ENCODE data around the gene SFXN2. TPM values are rescaled to one million over a fixed set of nuclear protein-coding genes. Genes with fewer than 3 reads are reported as not detected.

The SFXN2 gene
- total RNA-seq, 4 donors from 2014 or later, result 1.2 to 4.0 (median 2.9) TPM

DNA sequence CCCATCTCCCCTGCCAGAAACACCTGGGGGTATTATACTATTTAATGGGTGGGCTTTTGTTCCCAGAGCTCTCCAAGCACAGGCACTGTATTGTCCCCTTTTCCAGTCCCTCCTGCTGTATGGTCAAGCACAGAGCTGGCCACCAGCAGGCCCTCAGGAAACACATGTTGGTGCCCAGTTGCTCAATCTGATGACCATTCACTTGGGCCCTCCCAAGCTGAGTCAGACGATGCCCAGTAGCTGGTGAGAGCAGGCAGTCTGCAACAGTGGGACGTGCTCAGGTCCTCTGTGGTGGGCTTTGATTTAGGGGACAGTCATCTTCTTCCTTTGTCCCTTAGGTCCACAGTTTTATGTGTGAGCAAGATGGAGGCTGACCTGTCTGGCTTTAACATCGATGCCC lies 11.8 kb downstream of the SFXN2 start:
- no peak for DNase-seq (ENCODE audit: extremely low spot score)

DNA sequence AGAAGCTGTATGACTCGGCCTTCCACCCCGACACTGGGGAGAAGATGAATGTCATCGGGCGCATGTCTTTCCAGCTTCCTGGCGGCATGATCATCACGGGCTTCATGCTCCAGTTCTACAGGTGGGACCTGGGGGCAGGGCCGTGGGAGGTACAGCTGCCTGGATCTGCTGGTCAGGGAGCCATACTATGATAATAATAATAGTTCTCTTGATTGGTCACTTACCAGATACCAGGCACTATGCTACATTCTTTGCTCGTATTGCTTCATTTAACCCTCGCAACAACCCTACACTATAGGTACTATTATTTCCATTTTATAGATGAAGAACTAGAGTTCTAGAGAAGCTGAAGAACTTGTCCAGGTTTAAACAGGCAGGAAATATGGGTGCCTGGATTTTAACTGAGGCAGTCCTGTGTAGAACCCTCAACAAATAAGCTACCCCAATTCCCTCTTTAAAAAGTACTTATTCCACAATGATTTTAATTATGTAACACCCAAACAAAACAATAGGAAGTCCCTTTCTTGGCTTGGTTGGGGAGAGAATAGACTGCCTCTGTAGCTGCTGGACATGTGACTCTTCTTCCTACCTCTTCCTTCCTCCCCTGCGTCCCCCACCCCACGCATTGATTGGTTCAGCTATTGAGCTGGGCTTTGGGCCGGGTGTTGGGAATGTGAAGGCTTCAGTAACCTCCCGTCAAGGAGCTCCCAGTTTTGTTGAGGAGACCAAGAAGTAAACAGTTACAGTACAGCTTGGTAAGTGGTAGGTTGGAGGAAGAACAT lies 12.8 kb downstream of the SFXN2 start:
- H3K36me3 ChIP-seq, result peaks cover 0 to 42% (median 11%) of the 10 kb centered on the region in 4 donors
- peaks cover 9 to 13% (median 12%) of the 10 kb centered on the region in 4 donors for H3K4me1 ChIP-seq
- no peaks in the 10 kb centered on the region for H3K9me3 ChIP-seq
- WGBS, result 76% methylated on average over 13 of the region's 13 CpGs
- H3K27ac ChIP-seq (replicated peaks in 1 of 4), result peak overlapping the region in 1 of 4 donors; percentile 9
- H3K27me3 ChIP-seq, result no peaks in the 10 kb centered on the region
- no peak for TF ChIP-seq EP300 (IDR thresholded peaks at IDR 0.05)
- no peak for TF ChIP-seq POLR2A (IDR thresholded peaks at IDR 0.05; ENCODE audit: low read depth)
- no peak for TF ChIP-seq POLR2AphosphoS5 (IDR thresholded peaks at IDR 0.05)
- TF ChIP-seq, protein P1, sequence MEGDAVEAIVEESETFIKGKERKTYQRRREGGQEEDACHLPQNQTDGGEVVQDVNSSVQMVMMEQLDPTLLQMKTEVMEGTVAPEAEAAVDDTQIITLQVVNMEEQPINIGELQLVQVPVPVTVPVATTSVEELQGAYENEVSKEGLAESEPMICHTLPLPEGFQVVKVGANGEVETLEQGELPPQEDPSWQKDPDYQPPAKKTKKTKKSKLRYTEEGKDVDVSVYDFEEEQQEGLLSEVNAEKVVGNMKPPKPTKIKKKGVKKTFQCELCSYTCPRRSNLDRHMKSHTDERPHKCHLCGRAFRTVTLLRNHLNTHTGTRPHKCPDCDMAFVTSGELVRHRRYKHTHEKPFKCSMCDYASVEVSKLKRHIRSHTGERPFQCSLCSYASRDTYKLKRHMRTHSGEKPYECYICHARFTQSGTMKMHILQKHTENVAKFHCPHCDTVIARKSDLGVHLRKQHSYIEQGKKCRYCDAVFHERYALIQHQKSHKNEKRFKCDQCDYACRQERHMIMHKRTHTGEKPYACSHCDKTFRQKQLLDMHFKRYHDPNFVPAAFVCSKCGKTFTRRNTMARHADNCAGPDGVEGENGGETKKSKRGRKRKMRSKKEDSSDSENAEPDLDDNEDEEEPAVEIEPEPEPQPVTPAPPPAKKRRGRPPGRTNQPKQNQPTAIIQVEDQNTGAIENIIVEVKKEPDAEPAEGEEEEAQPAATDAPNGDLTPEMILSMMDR (IDR thresholded peaks at IDR 0.05), result no peak
- DNase-seq (ENCODE audit: extremely low spot score), result no peak
- H3K4me3 ChIP-seq, result no peak overlapping the region
- intact Hi-C loops (cut with DNase I), result loop anchor here (5.0 kb wide), 1 partner anchor 110 kb away; the partner anchor contains the start of gene CYP17A1

More for the DNA sequence above, 11.8 kb downstream of the SFXN2 start:
- WGBS, result 90% methylated on average over 2 of the region's 3 CpGs
- Histone ChIP-seq H3K27ac (replicated peaks in 1 of 4) (no peak overlapping the region), H3K9me3 (no peaks in the 10 kb centered on the region), H3K4me1 (peaks cover 9 to 13% (median 12%) of the 10 kb centered on the region in 4 donors), H3K36me3 (peaks cover 0 to 33% (median 11%) of the 10 kb centered on the region in 4 donors), H3K4me3 (no peak overlapping the region), H3K27me3 (no peaks in the 10 kb centered on the region)
- intact Hi-C loops (cut with DNase I), result loop anchor here (5.0 kb wide), 1 partner anchor 111 kb away; the partner anchor contains the start of gene CYP17A1
- TF ChIP-seq, protein P1 (IDR thresholded peaks at IDR 0.05), result no peak
- TF ChIP-seq POLR2AphosphoS5 (IDR thresholded peaks at IDR 0.05) (peak in 1 of 2 donors; percentile 38), EP300 (IDR thresholded peaks at IDR 0.05) (no peak)

DNA sequence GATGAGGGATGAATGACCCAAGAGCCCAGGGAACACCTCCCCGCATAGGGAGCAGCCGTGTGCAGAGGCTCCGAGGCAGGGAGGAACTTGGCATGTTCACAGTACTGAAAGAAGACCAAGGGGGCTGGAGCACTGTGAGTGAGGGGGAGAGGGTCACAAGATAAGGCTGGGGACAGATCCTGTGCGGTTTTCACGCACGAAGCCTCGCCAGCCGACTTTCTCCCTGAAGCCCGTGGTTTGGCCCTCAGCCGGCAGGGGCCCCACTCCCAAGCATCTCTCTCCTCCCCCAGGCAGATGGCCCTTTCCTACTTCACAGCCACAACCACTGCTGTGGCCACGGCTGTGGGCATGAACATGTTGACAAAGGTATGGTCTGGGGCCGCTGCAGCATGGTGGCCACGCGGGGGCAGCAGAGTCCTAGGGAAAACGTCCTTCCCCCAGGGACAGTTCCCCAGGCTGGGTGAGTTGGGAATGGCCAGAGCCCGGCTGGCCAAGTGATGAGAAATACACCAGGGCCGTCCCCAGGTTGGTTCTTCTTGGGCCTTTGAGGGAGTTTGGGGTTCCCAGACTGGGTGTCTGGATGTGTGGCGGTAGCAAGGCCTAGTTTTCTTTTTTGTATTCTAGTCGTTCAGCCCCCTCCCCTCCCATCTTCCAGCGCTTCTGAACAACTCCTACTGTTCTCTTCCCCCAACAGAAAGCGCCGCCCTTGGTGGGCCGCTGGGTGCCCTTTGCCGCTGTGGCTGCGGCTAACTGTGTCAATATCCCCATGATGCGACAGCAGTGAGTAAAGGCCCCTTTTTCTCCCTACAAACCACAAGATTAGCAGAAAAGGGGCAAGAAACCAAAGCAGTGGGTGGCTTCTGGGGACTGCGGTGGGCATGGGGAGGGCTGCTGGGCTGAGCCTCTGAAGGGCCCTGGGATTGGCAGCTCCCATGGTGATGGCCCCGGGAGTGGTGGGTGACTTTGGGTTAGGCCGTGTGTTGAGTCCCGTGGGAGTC lies 14.9 kb downstream of the SFXN2 start:
- TF ChIP-seq, protein P1 (IDR thresholded peaks at IDR 0.05), result peak in 2 of 3 experiments; percentile 92 to 96
- peak; percentile 32 to 63 for TF ChIP-seq POLR2AphosphoS5 (IDR thresholded peaks at IDR 0.05)
- no peak for TF ChIP-seq EP300 (IDR thresholded peaks at IDR 0.05)
- TF ChIP-seq POLR2A (IDR thresholded peaks at IDR 0.05; ENCODE audit: low read depth), result no peak
- H3K4me1 ChIP-seq, result peaks cover 9 to 13% (median 12%) of the 10 kb centered on the region in 4 donors
- 52% methylated on average over 30 of the region's 30 CpGs for WGBS
- intact Hi-C loops (cut with DNase I), result loop anchor here (1.0 to 5.0 kb wide), 2 partner anchors 108 to 171 kb away; partner anchors contain the start of gene CYP17A1
- H3K36me3 ChIP-seq, result peaks cover 0 to 63% (median 16%) of the 10 kb centered on the region in 4 donors
- H3K9me3 ChIP-seq, result no peaks in the 10 kb centered on the region
- H3K4me3 ChIP-seq, result no peak overlapping the region
- H3K27me3 ChIP-seq, result no peaks in the 10 kb centered on the region
- H3K27ac ChIP-seq (replicated peaks in 1 of 4), result no peak overlapping the region
- DNase-seq (ENCODE audit: extremely low spot score), result no peak

DNA sequence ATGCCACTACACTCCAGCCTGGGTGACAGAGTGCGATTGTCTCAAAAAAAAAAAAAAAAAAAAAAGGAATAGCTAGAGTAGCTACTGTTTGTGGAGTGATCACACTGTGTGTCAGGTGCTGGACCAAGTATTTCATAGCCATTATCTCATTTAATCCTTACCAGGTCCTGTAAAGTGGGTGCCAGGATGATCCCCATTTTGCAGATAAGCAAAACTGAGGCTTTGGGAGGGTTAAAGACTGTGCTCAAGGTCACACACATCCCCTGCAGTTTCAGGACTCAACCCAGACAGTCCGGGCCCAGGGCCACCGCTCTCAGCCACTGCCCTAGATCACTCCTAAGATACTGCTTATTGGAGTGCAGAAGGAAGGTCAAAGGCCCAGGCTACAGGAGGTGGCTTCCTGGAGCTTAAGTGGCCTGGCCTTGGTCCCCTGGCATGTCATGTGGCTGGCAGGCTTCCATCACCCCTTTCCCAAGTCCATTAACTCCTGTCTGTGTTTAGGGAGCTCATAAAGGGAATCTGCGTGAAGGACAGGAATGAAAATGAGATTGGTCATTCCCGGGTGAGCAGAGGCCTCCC lies 16.9 kb downstream of the SFXN2 start:
- intact Hi-C loops (cut with DNase I), result no loop called here
- 89% methylated on average over 5 of the region's 5 CpGs for WGBS

More for the DNA sequence above, 16.9 kb downstream of the SFXN2 start:
- TF ChIP-seq POLR2AphosphoS5 (IDR thresholded peaks at IDR 0.05) (no peak), POLR2A (IDR thresholded peaks at IDR 0.05; ENCODE audit: low read depth) (no peak), EP300 (IDR thresholded peaks at IDR 0.05) (no peak)
- TF ChIP-seq, protein P1 (IDR thresholded peaks at IDR 0.05), result no peak
- H3K27ac ChIP-seq (replicated peaks in 1 of 4), result no peak overlapping the region
- peaks cover 9 to 22% (median 12%) of the 10 kb centered on the region in 4 donors for H3K4me1 ChIP-seq
- DNase-seq (ENCODE audit: extremely low spot score), result no peak
- no peak overlapping the region for H3K4me3 ChIP-seq
- no peaks in the 10 kb centered on the region for H3K9me3 ChIP-seq
- H3K36me3 ChIP-seq, result peaks cover 0 to 68% (median 16%) of the 10 kb centered on the region in 4 donors
- no peaks in the 10 kb centered on the region for H3K27me3 ChIP-seq
